Measurements from ENCODE around the gene SMCHD1.

SMCHD1 gene

GRCh38 chr18:2824865-2825264 is 169.3 kb downstream of the SMCHD1 start:
- TF ChIP-seq CTCF (IDR thresholded peaks at IDR 0.05; ENCODE audit: insufficient read depth, low read length) = no peak
- TF ChIP-seq GABPA (IDR thresholded peaks at IDR 0.05; ENCODE audit: low read depth) = no peak
- TF ChIP-seq REST (IDR thresholded peaks at IDR 0.05; ENCODE audit: insufficient replicate concordance, low read depth) = no peak
- no peak for TF ChIP-seq POLR2AphosphoS5 (IDR thresholded peaks at IDR 0.05; ENCODE audit: low read depth)
- no peak for TF ChIP-seq SPI1 (IDR thresholded peaks at IDR 0.05; ENCODE audit: borderline replicate concordance, low read depth)
- H3K27ac ChIP-seq (replicated peaks) = no peak overlapping the region
- no peak for DNase-seq (ENCODE audit: low read depth in 1 of 2, low spot score in 1 of 2)

DNA sequence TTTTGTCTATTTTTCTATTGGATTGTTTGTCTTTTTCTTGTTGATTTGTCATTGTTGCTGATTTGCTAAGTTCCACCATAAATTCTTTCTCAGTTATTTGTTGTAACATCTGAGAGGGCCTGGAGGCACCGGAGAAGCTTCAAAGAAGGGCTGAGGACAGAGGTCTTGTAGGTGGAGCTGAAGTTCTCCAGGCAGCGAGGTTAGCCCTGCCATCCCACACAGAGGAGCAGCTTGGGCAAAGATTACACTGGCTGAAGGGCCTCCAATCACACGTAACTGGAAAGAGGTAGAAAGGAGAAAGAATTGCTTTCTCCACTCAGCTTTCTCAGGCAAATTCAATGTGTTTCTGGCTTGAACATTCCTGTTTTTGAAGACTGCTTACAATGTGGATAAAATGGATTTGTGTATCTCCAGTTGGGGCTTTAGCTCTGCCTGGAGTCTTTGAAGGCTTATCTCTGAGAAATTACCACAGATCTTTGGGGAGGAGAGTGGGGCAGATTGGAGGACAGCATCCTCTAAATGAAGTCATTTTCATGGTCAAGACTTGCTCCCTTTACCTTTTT is 170.2 kb downstream of the SMCHD1 start:
- Histone ChIP-seq H3K27me3 (ENCODE audit: insufficient read depth, poor library complexity, severe bottlenecking) (no peaks in the 10 kb centered on the region), H3K4me3 (replicated peaks; ENCODE audit: insufficient read depth, low read length) (no peak overlapping the region), H3K27ac (replicated peaks) (no peak overlapping the region)
- no peak for DNase-seq (ENCODE audit: low read depth in 1 of 2, low spot score in 1 of 2)
- TF ChIP-seq GABPA (IDR thresholded peaks at IDR 0.05; ENCODE audit: low read depth) = no peak
- TF ChIP-seq POLR2AphosphoS5 (IDR thresholded peaks at IDR 0.05; ENCODE audit: low read depth) = no peak
- no peak for TF ChIP-seq CTCF (IDR thresholded peaks at IDR 0.05; ENCODE audit: insufficient read depth, low read length)
- no peak for TF ChIP-seq SPI1 (IDR thresholded peaks at IDR 0.05; ENCODE audit: borderline replicate concordance, low read depth)
- TF ChIP-seq REST (IDR thresholded peaks at IDR 0.05; ENCODE audit: insufficient replicate concordance, low read depth) = no peak

More at GRCh38 chr18:2824865-2825264, 169.3 kb downstream of the SMCHD1 start:
- H3K4me3 ChIP-seq (replicated peaks; ENCODE audit: insufficient read depth, low read length) = no peak overlapping the region
- no peaks in the 10 kb centered on the region for H3K27me3 ChIP-seq (ENCODE audit: insufficient read depth, poor library complexity, severe bottlenecking)

DNA sequence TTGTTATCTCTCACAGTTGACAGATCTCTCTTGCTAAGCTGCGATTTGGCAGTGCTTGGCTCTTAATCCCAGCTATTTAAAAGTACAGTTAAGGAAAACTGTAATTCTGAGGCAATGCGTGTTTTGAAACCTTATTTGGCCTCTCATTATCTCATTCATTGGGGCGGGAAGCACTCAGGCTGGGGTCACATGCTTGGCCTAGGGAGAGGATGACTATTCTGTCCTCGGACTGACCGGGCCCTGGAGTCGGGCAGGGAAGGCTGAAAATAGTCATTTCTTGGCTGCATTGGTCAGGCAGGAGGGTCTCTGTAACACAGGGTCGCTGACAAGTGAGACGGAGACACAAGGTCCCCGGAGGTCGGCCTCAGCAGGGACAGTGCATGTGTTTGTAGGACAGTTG is 171.1 kb downstream of the SMCHD1 start:
- Histone ChIP-seq H3K27me3 (ENCODE audit: insufficient read depth, poor library complexity, severe bottlenecking) (no peaks in the 10 kb centered on the region), H3K4me3 (replicated peaks; ENCODE audit: insufficient read depth, low read length) (no peak overlapping the region), H3K27ac (replicated peaks) (no peak overlapping the region)
- DNase-seq (ENCODE audit: low read depth in 1 of 2, low spot score in 1 of 2) = no peak
- TF ChIP-seq GABPA (IDR thresholded peaks at IDR 0.05; ENCODE audit: low read depth) (no peak), CTCF (IDR thresholded peaks at IDR 0.05; ENCODE audit: insufficient read depth, low read length) (no peak), REST (IDR thresholded peaks at IDR 0.05; ENCODE audit: insufficient replicate concordance, low read depth) (no peak), SPI1 (IDR thresholded peaks at IDR 0.05; ENCODE audit: borderline replicate concordance, low read depth) (no peak), POLR2AphosphoS5 (IDR thresholded peaks at IDR 0.05; ENCODE audit: low read depth) (no peak)

Data from HL-60 (cell line).